Lower leg skin (tissue), 4 donors: Measurements from ENCODE around the gene EPHB3. TPM values are rescaled to one million over a fixed set of nuclear protein-coding genes. Genes with fewer than 3 reads are reported as not detected.
"Not testable (repeated sequence)": the region's sequence is repeated elsewhere in the genome, so short reads cannot be mapped to it uniquely, and the experiment has no call there.

Experiments
- DNase-seq, 2 donors: peaks; one replicate each; pipeline ENCODE4 v3.0.0-alpha.2; 2019; ENCODE audit warnings: low spot score in 2 of 2
- H3K4me3 ChIP-seq: fragments of 200-600 bp; sonication (generic); 2 replicates; pipeline ENCODE4 v1.5.1; 2017; ENCODE audit warnings: mild to moderate bottlenecking, low read depth; ENCODE audit not compliant: poor library complexity, severe bottlenecking
- CTCF ChIP-seq, 3 donors: fragments of 450-650 bp; IDR thresholded peaks; one replicate each; pipeline ENCODE4 v1.5.1; 2016; ENCODE audit warnings: antibody characterized with exemption in 3 of 3, mild to moderate bottlenecking in 3 of 3, moderate library complexity in 2 of 3
- POLR2A ChIP-seq, 2 donors: fragments of 450-650 bp; IDR thresholded peaks; one replicate each; pipeline ENCODE4 v1.6.1; 2016 to 2017; ENCODE audit warnings: antibody characterized with exemption in 2 of 2, mild to moderate bottlenecking in 1 of 2, moderate library complexity in 1 of 2
- WGBS, 2 donors: methylation state at CpG; one replicate each; pipeline ENCODE4 v1.1.5; 2018; 5-methylcytosine and 5-hydroxymethylcytosine counted together
- intact Hi-C: fragments of 100-400 bp; cut with DNase I; formaldehyde crosslinking; loops from one replicate; pipeline ENCODE4 v1.15.0; 2023; ENCODE audit warnings: low total_unique reads
- total RNA-seq, 4 donors: library from RNA; depleted of rRNA; stranded (reverse); fragments of >200 nt; gene quantifications; one replicate each; pipeline ENCODE4 v1.1.0, GENCODE V29; 2016

EPHB3 gene
- total RNA-seq, 4 donors from 2014 or later = 99.4 to 120 (median 109) TPM

DNA sequence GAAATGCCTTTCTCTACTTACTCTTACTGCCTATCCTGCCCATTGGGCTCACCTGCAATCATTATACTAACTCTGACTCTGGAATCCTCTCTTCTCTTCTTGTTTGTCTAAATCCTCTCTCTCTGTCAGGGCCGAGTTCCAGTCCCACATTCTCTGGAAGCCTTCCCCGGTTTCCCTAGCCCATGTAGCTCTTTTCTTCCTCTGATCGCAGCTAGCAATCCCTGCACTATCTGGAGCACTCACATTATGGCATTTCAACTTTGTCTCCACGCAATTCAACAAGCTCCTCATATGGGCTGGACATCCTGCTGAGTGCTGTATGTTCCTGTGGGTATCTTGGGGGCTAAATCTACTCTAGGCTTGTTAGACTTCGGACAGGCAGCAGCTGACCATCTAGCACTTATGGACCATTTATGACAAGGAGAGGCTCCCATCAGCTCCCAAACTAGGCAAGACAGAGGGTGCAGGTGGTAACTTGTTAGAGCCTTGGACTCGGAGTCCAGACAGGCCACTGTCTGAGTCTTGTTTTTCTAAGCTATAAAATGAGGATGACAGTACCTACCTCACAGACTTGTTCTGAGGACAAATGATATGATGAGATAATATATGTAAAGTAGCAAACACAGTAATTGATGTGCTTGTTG, 58.3 kb downstream of the EPHB3 start:
- H3K4me3 ChIP-seq = no peak overlapping the region
- intact Hi-C loops = no loop called here
- 56 to 63% methylated on average over 6 of the region's 6 CpGs for WGBS, 2 donors
- no peak for TF ChIP-seq POLR2A (IDR thresholded peaks at IDR 0.05)
- TF ChIP-seq CTCF (IDR thresholded peaks at IDR 0.05) = no peak
- DNase-seq = no peak

DNA sequence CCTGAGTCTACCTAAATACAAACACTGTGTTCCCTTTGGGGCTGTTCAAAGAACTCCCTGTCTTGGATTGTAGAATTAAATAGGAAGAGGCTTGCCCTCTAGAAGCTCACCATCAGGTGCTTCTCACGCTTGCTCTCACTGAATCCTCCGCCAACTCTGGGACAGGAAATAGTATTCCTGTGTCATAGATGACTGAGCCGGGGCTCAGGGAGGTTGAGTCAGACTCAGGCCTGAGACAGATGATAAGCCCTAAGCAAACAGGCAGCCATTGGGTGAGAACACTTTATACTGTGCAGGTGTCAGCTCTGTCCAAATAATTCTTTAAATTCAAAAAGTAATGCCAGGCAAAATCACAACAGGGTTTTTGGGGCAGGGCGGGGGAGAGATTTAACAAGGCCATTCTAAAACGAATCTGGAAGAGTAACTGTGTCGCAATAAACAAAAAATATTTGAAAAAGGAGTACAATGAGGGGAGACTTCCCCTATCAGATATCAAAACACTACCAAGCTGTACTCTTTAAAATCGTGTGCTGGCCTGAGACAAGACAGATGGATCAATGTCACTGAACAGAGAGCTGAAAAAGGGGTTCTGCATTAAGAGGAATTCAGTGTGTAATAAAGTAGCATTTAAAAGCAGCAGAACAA, 59.0 kb downstream of the EPHB3 start:
- TF ChIP-seq CTCF (IDR thresholded peaks at IDR 0.05) = no peak
- TF ChIP-seq POLR2A (IDR thresholded peaks at IDR 0.05) = no peak
- H3K4me3 ChIP-seq = no peak overlapping the region
- intact Hi-C loops = no loop called here
- DNase-seq = no peak
- WGBS, 2 donors = 72 to 79% methylated on average over 7 of the region's 7 CpGs

GRCh38 chr3:184622156-184622555, 60.6 kb downstream of the EPHB3 start:
- whole genome bisulfite sequencing, 2 donors = 94 to 95% methylated on average over 13 of the region's 13 CpGs
- intact Hi-C loops, H3K4me3 ChIP-seq, DNase-seq: not testable (repeated sequence)

GRCh38 chr3:184626923-184627322, 65.3 kb downstream of the EPHB3 start:
- no peak overlapping the region for H3K4me3 ChIP-seq
- intact Hi-C loops = no loop called here
- TF ChIP-seq CTCF (IDR thresholded peaks at IDR 0.05) (no peak), POLR2A (IDR thresholded peaks at IDR 0.05) (no peak)
- no peak for DNase-seq
- WGBS, 2 donors = 81 to 90% methylated on average over 6 of the region's 6 CpGs

DNA sequence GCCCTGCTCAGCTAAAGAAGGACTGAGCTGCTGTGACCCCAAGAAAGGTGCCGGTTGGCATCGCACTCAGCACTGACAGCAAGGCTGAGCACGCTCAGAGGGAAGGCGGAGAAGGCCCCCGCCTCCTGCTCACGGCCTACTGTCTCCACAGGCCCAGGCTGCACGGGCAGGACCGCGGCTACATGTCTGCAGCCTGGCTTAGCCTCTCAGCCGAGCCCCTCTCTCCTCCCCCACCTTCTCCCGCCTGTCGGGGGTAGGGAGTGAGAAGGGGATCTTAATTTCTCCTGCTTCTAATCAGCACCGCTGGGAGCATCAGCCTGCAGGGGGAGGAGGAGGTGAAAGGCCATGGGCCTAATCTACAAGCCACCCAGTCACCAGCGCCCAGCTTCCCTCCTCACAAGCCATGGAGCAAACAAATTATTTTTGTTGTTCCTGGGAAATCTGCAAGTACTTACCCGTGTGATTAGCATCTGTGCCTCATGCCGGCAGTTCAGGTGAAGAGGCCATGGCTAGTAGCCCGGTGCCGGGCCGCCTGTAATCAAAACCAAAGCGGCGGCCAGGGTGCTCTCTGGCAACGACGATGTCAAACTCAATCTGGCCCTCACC, 68.1 kb downstream of the EPHB3 start:
- no peak for DNase-seq
- WGBS, 2 donors = 69 to 77% methylated on average over 22 to 23 of the region's 23 CpGs
- H3K4me3 ChIP-seq = no peak overlapping the region
- intact Hi-C loops = no loop called here
- TF ChIP-seq POLR2A (IDR thresholded peaks at IDR 0.05) (no peak), CTCF (IDR thresholded peaks at IDR 0.05) (no peak)

DNA sequence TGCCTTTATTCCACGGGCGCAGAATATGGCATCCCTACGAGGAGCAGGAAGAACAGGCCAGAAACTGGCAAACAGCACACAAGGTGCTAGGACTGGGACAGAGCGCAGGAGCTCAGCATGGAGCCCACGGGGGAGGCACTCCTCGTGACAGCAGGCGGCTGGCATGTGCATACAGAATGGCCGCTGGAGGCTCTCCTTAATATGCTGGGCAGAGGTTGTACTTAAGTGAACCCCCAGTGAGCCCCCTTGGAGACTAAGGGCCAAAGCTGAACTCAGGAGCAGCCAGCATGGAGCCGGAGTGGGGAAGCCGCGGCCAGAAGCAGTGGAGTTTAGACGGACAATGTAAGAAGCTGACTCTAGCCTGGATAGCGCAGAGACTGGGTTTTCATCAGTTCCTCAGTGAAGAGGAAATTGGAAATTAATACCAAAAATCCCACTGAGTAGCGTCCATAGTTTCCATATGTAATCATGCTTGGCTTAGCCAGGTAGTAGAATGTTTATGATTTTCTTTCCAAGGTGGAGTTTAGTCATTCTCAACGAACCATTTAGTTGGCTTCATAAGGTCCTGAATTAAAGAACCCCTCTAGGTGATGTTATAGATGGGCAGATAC, 69.4 kb downstream of the EPHB3 start:
- H3K4me3 ChIP-seq = no peak overlapping the region
- no peak for DNase-seq
- TF ChIP-seq POLR2A (IDR thresholded peaks at IDR 0.05) = no peak
- no peak for TF ChIP-seq CTCF (IDR thresholded peaks at IDR 0.05)
- WGBS, 2 donors = 84 to 88% methylated on average over 15 of the region's 15 CpGs
- intact Hi-C loops = no loop called here
